WTC11 (cell line): ENCODE results near the gene ACVR2B. TPM values are rescaled to one million over a fixed set of nuclear protein-coding genes. Genes with fewer than 3 reads are reported as not detected.

ENCODE experiments used
- ATAC-seq: fragments of 200-7000 bp; cut with Tn5 transposase; 2 replicates; pipeline ENCODE4 v1.10.0; 2021; ENCODE audit warnings: mild to moderate bottlenecking, moderate library complexity
- CTCF ChIA-PET: fragments of 300-600 bp; sonication (Branson Sonifier 250); formaldehyde crosslinking; loops from one replicate; lab custom pipeline; 2021; ENCODE audit warnings: antibody characterized with exemption; lab: Charles Lee
- POLR2A ChIA-PET: fragments of 350-600 bp; sonication (Branson Sonifier 250); formaldehyde crosslinking; loops from one replicate; lab custom pipeline; 2021; ENCODE audit warnings: antibody characterized with exemption; lab: Charles Lee
- DNase-seq: peaks from one replicate; pipeline ENCODE4 v3.0.0; 2021; ENCODE audit warnings: low spot score
- H3K27ac Mint-ChIP-seq: 2 replicates; pipeline ENCODE4 v1.8.0; 2021; ENCODE audit warnings: mixed read lengths
- H3K27me3 Mint-ChIP-seq: 2 replicates; pipeline ENCODE4 v1.8.0; 2021; ENCODE audit warnings: low read depth, mild to moderate bottlenecking, moderate library complexity, mixed read lengths
- H3K36me3 Mint-ChIP-seq: 2 replicates; pipeline ENCODE4 v1.8.0; 2021; ENCODE audit warnings: mixed read lengths
- H3K4me1 Mint-ChIP-seq: 2 replicates; pipeline ENCODE4 v1.8.0; 2022; ENCODE audit warnings: mixed read lengths
- H3K4me3 Mint-ChIP-seq: 2 replicates; pipeline ENCODE4 v1.8.0; 2021; ENCODE audit warnings: mild to moderate bottlenecking, moderate library complexity, mixed read lengths
- H3K9me3 Mint-ChIP-seq: 2 replicates; pipeline ENCODE4 v1.8.0; 2021; ENCODE audit warnings: mixed read lengths
- ATF1 ChIP-seq: sonication (generic); formaldehyde crosslinking; IDR thresholded peaks from 2 replicates; pipeline ENCODE4 v1.8.1; 2023; ENCODE audit warnings: mild to moderate bottlenecking, moderate library complexity, missing genetic modification reagents
- ATF3 ChIP-seq: sonication (generic); formaldehyde crosslinking; conservative IDR thresholded peaks from 2 replicates; pipeline ENCODE4 v1.8.1; 2022; ENCODE audit warnings: mild to moderate bottlenecking, missing genetic modification reagents
- E2F5 ChIP-seq: sonication (generic); formaldehyde crosslinking; IDR thresholded peaks from 2 replicates; pipeline ENCODE4 v1.8.1; 2022; ENCODE audit warnings: mild to moderate bottlenecking, moderate library complexity, missing genetic modification reagents
- ESRRA ChIP-seq: sonication (generic); formaldehyde crosslinking; IDR thresholded peaks from 2 replicates; pipeline ENCODE4 v1.8.1; 2022; ENCODE audit warnings: mild to moderate bottlenecking, missing genetic modification reagents, borderline replicate concordance
- FOXJ3 ChIP-seq: sonication (generic); formaldehyde crosslinking; IDR thresholded peaks from 2 replicates; pipeline ENCODE4 v1.9.0; 2021; ENCODE audit warnings: missing genetic modification reagents, mild to moderate bottlenecking, borderline replicate concordance
- FOXP4 ChIP-seq: sonication (generic); formaldehyde crosslinking; IDR thresholded peaks from 2 replicates; pipeline ENCODE4 v1.8.0; 2022; ENCODE audit warnings: mild to moderate bottlenecking, missing genetic modification reagents
- GABPB1 ChIP-seq: sonication (generic); formaldehyde crosslinking; IDR thresholded peaks from 2 replicates; pipeline ENCODE4 v1.8.1; 2023; ENCODE audit warnings: mild to moderate bottlenecking, missing genetic modification reagents
- HMGA2 ChIP-seq: fragments of 250-450 bp; sonication (Bioruptor Pico); IDR thresholded peaks from 2 replicates; pipeline ENCODE4 v1.4.0; 2021; ENCODE audit warnings: mild to moderate bottlenecking, moderate library complexity
- IRF2 ChIP-seq: sonication (generic); formaldehyde crosslinking; IDR thresholded peaks from 2 replicates; pipeline ENCODE4 v1.8.0; 2022; ENCODE audit warnings: low read depth, missing genetic modification reagents, borderline replicate concordance
- MAX ChIP-seq: sonication (generic); formaldehyde crosslinking; IDR thresholded peaks from 2 replicates; pipeline ENCODE4 v1.8.0; 2022; ENCODE audit warnings: mild to moderate bottlenecking, missing genetic modification reagents
- MYBL2 ChIP-seq: sonication (generic); formaldehyde crosslinking; IDR thresholded peaks from 2 replicates; pipeline ENCODE4 v1.8.1; 2023; ENCODE audit warnings: mild to moderate bottlenecking, moderate library complexity, missing genetic modification reagents
- NFYB ChIP-seq: sonication (generic); formaldehyde crosslinking; conservative IDR thresholded peaks from 2 replicates; pipeline ENCODE4 v1.8.0; 2022; ENCODE audit warnings: low read depth, missing genetic modification reagents
- OVOL2 ChIP-seq: fragments of 250-450 bp; sonication (Bioruptor Pico); IDR thresholded peaks from 2 replicates; pipeline ENCODE4 v1.9.0; 2021; ENCODE audit warnings: mild to moderate bottlenecking, borderline replicate concordance
- RORB ChIP-seq: fragments of 250-450 bp; sonication (Bioruptor Pico); IDR thresholded peaks from 2 replicates; pipeline ENCODE4 v1.9.0; 2021; ENCODE audit warnings: mild to moderate bottlenecking
- SMAD4 ChIP-seq: sonication (generic); formaldehyde crosslinking; IDR thresholded peaks from 2 replicates; pipeline ENCODE4 v1.8.0; 2022; ENCODE audit warnings: mild to moderate bottlenecking, missing genetic modification reagents
- USF1 ChIP-seq: sonication (generic); formaldehyde crosslinking; IDR thresholded peaks from 2 replicates; pipeline ENCODE4 v1.8.0; 2022; ENCODE audit warnings: mild to moderate bottlenecking, missing genetic modification reagents
- ZNF138 ChIP-seq: sonication (generic); formaldehyde crosslinking; conservative IDR thresholded peaks from 2 replicates; pipeline ENCODE4 v1.8.1; 2022; ENCODE audit warnings: mild to moderate bottlenecking, moderate library complexity, missing genetic modification reagents
- ZNF232 ChIP-seq: sonication (generic); formaldehyde crosslinking; IDR thresholded peaks from 2 replicates; pipeline ENCODE4 v1.8.0; 2022; ENCODE audit warnings: mild to moderate bottlenecking, missing genetic modification reagents
- ZNF317 ChIP-seq: sonication (generic); formaldehyde crosslinking; IDR thresholded peaks from 2 replicates; pipeline ENCODE4 v1.8.1; 2023; ENCODE audit warnings: low read depth, mild to moderate bottlenecking, moderate library complexity, missing genetic modification reagents, borderline replicate concordance
- ZNF396 ChIP-seq: fragments of 250-450 bp; sonication (Bioruptor Pico); IDR thresholded peaks from 2 replicates; pipeline ENCODE4 v1.8.0; 2021; ENCODE audit warnings: mild to moderate bottlenecking, moderate library complexity, borderline replicate concordance
- ZNF416 ChIP-seq: fragments of 250-450 bp; sonication (Bioruptor Pico); IDR thresholded peaks from 2 replicates; pipeline ENCODE4 v1.9.0; 2021; ENCODE audit warnings: mild to moderate bottlenecking, inconsistent platforms
- ZNF671 ChIP-seq: fragments of 250-450 bp; sonication (Bioruptor Pico); IDR thresholded peaks from 2 replicates; pipeline ENCODE4 v1.8.0; 2021; ENCODE audit warnings: mild to moderate bottlenecking
- total RNA-seq: library from RNA; stranded (reverse); gene quantifications from 3 replicates; pipeline ENCODE4 v1.2.3, GENCODE V29; 2021
- TF ChIP-seq, protein P1 (sequence below): fragments of 250-450 bp; sonication (Bioruptor Pico); IDR thresholded peaks from 2 replicates; pipeline ENCODE4 v2.1.2; 2022; ENCODE audit warnings: mild to moderate bottlenecking, moderate library complexity
- TF ChIP-seq, protein P2 (sequence below): sonication (generic); formaldehyde crosslinking; IDR thresholded peaks from 2 replicates; pipeline ENCODE4 v1.8.1; 2023; ENCODE audit warnings: mild to moderate bottlenecking, missing genetic modification reagents, borderline replicate concordance

ACVR2B gene
- total RNA-seq, 1 experiment from 2014 or later = 104 TPM

DNA sequence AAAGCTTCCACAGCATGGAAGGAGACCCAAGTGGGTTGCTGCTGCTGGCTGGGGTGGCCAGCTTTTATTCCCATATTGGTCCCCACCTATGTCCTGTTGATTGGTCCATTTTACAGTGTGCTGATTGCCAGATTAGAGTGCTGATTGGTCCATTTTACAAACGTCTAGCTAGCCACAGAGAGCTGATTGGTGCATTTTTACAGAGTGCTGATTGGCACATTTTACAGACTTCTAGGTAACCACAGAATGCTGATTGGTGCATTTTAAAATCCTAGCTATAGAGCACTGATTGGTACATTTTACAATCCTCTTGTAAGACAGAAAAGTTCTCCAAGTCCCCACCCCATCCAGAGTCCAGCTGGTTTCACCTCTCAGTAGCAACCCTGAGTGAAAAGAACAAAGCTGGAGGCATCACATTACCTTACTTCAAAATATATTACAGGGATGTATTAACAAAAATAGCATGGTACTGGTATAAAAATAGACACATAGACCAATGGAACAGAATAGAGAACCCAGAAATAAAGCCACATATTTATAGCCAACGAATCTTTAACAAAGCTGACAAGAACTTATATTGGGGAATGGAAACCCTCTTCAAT lies 7.5 kb upstream of the ACVR2B start:
- CTCF ChIA-PET = interaction anchor here (1.2 kb wide), 1 partner anchor 99 kb away, joined by 3 read pairs; the partner anchor contains the start of gene XYLB
- H3K36me3 Mint-ChIP-seq = peaks cover 8% of the 10 kb centered on the region
- TF ChIP-seq, protein P1, sequence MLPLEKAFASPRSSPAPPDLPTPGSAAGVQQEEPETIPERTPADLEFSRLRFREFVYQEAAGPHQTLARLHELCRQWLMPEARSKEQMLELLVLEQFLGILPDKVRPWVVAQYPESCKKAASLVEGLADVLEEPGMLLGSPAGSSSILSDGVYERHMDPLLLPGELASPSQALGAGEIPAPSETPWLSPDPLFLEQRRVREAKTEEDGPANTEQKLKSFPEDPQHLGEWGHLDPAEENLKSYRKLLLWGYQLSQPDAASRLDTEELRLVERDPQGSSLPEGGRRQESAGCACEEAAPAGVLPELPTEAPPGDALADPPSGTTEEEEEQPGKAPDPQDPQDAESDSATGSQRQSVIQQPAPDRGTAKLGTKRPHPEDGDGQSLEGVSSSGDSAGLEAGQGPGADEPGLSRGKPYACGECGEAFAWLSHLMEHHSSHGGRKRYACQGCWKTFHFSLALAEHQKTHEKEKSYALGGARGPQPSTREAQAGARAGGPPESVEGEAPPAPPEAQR (CRISPR knock-in tag) = no peak
- TF ChIP-seq MAX (no peak), ZNF396 (CRISPR knock-in tag) (no peak), ZNF232 (CRISPR knock-in tag) (no peak), FOXJ3 (CRISPR knock-in tag) (no peak), ATF3 (CRISPR knock-in tag) (no peak), E2F5 (no peak), ZNF317 (CRISPR knock-in tag) (no peak), HMGA2 (CRISPR knock-in tag) (no peak), SMAD4 (CRISPR knock-in tag) (no peak), RORB (no peak), ATF1 (CRISPR knock-in tag) (no peak), MYBL2 (CRISPR knock-in tag) (no peak), USF1 (CRISPR knock-in tag) (no peak), IRF2 (CRISPR knock-in tag) (no peak), ZNF138 (CRISPR knock-in tag) (no peak), NFYB (CRISPR knock-in tag) (no peak), ZNF416 (CRISPR knock-in tag) (no peak)
- TF ChIP-seq, protein P2, sequence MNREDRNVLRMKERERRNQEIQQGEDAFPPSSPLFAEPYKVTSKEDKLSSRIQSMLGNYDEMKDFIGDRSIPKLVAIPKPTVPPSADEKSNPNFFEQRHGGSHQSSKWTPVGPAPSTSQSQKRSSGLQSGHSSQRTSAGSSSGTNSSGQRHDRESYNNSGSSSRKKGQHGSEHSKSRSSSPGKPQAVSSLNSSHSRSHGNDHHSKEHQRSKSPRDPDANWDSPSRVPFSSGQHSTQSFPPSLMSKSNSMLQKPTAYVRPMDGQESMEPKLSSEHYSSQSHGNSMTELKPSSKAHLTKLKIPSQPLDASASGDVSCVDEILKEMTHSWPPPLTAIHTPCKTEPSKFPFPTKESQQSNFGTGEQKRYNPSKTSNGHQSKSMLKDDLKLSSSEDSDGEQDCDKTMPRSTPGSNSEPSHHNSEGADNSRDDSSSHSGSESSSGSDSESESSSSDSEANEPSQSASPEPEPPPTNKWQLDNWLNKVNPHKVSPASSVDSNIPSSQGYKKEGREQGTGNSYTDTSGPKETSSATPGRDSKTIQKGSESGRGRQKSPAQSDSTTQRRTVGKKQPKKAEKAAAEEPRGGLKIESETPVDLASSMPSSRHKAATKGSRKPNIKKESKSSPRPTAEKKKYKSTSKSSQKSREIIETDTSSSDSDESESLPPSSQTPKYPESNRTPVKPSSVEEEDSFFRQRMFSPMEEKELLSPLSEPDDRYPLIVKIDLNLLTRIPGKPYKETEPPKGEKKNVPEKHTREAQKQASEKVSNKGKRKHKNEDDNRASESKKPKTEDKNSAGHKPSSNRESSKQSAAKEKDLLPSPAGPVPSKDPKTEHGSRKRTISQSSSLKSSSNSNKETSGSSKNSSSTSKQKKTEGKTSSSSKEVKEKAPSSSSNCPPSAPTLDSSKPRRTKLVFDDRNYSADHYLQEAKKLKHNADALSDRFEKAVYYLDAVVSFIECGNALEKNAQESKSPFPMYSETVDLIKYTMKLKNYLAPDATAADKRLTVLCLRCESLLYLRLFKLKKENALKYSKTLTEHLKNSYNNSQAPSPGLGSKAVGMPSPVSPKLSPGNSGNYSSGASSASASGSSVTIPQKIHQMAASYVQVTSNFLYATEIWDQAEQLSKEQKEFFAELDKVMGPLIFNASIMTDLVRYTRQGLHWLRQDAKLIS = no peak
- TF ChIP-seq, all 79 proteins: peak for 0
- H3K9me3 Mint-ChIP-seq = peaks cover 38% of the 10 kb centered on the region
- DNase-seq = no peak
- no peak overlapping the region for H3K4me3 Mint-ChIP-seq
- H3K27ac Mint-ChIP-seq = no peak overlapping the region
- H3K4me1 Mint-ChIP-seq = no peaks in the 10 kb centered on the region
- no peaks in the 10 kb centered on the region; the same call in 1 of the 2 replicates for H3K27me3 Mint-ChIP-seq
- POLR2A ChIA-PET = no interaction called here
- ATAC-seq = no peak

GRCh38 chr3:38446812-38447211 lies 6.9 kb upstream of the ACVR2B start:
- POLR2A ChIA-PET = no interaction called here
- Mint-ChIP-seq H3K4me1 (no peaks in the 10 kb centered on the region), H3K36me3 (peaks cover 8% of the 10 kb centered on the region), H3K4me3 (no peak overlapping the region), H3K27me3 (no peaks in the 10 kb centered on the region; the same call in 1 of the 2 replicates), H3K27ac (no peak overlapping the region), H3K9me3 (peaks cover 38% of the 10 kb centered on the region)
- ATAC-seq (no peak), DNase-seq (no peak)
- CTCF ChIA-PET = interaction anchor here (1.2 kb wide), 1 partner anchor 100 kb away, joined by 3 read pairs; the partner anchor contains the start of gene XYLB
- TF ChIP-seq ESRRA (CRISPR knock-in tag) (no peak), FOXP4 (no peak), ZNF671 (CRISPR knock-in tag) (no peak), GABPB1 (CRISPR knock-in tag) (no peak), OVOL2 (CRISPR knock-in tag) (no peak)
